NCI-H345 (cell line): Measurements from ENCODE around the gene CCDC40.

ENCODE experiments used
- DNase-seq: peaks from one replicate; lab custom pipeline; 2025; lab: John Stamatoyannopoulos, UW

The CCDC40 gene

DNA sequence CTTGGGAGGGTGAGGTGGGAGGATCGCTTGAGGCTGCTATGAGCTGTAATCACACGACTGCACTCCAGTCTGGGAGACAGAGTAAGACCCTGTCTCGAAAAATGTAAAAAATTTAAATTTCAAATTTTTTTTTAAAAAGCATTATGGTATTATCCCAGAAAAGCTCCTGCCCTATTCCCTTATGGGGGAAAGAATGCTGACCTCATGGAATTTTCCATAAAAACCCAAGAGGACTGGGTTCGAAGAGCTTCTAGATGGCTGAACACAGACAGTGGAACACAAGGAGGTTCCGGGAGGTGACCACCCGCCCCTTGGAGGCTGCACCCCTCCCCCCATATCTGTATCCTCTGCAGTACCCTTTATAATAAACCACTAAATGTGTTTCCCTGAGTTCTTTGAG is 106.5 kb downstream of the CCDC40 start:
- no peak for DNase-seq

DNA sequence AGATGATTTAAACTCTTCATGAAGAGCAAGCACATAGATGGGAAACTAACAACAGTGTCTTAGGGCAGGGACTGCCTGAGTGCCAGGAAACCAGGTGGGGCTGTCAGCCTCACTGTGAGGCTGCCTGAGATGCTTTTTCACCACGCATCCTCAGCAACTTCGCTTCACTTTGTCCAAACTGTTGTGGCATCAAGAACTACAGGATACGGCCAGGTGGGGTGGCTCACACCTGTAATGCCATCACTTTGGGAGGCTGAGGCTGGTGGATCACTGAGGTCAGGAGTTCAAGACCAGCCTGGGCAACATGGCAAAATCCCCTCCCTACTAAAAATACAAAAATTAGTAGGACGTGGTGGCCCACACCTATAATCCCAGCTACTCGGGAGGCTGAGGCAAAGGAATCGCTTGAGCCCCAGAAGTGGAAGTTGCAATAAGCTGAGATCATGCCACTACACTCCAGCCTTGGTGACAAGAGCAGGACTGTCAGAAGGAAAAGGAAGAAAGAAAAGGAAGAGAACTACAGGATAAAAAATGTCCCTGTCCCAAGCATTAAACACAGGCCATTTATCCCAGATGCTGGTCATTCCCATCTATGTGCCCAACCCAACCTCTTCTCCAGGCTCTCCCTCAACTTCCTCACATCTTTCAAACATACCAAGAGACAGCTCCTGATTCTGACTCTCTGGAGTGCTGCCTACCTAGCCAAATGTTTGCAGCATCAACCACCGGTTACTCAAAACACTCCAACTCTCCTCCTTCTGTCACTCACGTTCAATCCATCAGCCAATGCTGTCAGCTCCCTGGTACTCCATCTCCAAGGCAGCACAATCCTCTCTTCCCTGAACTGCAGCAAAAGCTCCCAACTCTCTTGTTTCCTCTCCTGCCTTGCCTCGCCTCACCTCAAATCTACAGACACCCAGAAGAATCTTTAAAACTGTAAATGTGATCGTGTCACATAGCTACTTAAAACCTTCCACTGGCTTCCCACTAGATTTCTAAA is 108.9 kb downstream of the CCDC40 start:
- no peak for DNase-seq

DNA sequence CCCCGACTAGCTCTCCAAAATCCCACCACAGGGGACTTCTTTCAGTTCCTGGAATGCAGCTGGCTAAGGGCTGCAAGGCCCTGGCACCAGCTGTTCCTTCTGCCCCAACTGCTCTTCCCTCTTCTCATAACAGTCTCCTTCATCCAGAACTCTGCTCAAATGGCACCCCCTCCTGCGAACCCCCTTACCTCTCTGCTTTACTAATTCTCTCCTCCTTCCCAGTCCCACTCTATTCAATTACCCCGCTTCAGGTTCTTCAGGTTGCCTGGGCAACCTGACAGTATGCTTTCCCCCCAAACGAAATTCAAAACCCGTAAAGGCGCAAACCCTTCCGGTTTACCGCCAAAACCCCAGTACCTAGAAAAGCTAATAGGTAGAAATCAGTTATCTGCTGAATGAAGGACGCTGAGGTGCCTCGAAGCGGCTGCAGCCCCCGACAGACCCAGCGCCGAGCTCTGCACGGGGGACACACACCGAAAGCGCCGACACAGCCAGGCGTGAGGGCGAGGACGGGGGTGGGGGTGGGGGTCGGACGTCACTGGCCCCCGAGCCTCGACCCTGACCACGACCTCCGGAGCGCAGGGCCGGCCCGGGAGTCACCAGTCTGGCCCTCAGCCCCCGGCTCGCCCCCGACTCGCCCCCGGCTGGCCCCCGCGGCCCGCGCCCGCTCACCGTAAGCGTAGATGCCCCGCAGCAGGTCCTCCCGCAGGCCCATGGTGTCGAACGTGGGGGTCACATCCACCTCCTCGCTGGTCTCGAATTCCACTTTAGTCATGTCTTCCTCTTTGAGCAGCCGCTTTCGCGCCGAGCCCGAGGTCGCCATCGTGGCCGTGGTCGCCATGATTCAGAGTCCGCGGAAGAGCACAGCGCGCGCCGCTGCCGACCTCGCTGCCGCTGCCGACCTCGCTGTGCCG is 109.9 kb downstream of the CCDC40 start:
- DNase-seq = peak; percentile 54

DNA sequence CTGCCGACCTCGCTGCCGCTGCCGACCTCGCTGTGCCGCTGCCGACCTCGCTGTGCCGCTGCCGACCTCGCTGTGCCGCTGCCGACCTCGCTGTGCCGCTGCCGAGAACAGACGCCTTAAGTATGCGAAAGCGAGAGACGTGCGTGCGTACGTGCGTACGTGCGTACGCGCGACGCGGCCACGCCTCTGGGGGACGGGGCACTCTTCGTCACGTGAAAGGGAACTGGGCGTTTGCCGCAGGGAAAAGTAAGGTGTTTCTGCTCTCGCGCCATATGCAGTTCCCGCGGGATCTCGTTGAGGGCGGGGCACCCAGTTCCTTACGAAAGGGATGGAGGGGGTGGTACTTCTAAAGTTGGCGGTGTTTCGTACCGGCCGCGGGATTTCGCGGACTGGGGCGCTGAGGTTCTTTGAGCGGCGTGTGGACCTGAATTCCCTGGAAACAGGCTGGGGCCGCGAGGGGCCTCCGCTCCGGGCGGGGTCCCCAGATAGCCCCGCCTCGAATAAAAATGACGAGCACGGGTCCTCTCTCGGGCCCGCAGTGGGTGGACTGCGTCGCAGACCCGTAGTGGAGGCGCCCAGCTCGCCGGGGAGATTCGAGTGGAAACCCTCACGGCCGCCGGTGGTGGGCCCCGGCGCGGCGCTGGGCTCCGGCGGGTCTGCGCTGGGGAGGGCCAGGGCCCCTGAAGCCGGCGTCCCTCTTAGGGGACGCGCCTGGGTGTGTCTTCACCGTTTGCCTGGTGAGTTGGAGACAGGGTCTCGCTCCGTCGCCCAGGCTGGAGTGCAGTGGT is 110.8 kb downstream of the CCDC40 start, which contains the start of gene EIF4A3:
EIF4A3 (minus strand) TSS at position 94 of the 788 bp plus-strand sequence. CDS start 167 bp downstream, outside the sequence.
- DNase-seq = peak; percentile 100
